Cortex of kidney (tissue), 1 donor: ENCODE measurements around the gene GLCCI1.
"Not testable (repeated sequence)": the region's sequence is repeated elsewhere in the genome, so short reads cannot be mapped to it uniquely, and the experiment has no call there.

Experiments
- DNase-seq: peaks from one replicate; lab custom pipeline; 2025; lab: John Stamatoyannopoulos, UW

The GLCCI1 gene

DNA sequence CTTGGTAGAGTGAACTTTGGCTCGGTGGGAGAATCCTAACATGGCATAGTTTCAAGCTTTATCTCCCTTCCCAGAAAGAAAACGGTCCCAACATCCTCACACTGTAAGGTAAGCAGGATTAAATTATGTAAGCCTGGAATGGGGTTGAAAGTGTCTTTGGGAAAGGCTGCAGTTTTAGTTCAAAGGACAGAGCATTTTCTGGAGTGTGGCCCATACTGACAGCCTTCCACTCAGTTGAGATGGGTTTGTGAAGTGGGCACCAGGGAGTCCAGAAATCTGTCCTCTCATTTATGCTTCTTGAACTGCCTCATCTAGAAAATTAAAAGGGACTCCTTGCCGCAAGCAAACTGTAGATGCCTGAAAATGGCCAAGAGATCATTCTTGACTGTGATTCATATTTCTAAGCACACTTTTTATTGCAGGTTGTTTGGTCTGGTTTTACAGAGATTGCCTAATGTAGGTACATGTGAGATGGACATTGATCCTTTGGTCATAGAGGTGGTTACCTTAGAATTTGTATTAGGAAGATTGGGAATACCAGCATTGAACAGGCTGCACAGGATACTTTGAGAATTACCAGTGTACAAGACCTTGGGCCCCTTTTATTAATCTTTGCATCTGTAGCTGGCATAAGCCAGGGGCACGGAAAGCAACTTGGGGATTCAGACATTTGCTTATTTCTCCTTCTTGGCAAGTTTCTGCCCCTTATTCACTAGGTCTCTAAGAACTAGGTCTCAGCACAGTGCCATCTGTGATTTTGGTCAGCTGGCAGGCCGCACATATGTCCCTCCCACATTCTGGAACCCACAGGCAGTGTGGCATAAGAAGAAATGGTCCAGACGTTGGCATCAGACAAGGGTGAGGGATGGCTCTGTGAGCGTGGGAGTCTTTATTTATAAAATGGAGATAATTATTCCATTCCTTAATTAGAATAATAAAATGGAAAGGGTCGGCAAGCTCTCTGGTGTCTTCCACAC lies 125.9 kb downstream of the GLCCI1 start:
- DNase-seq = no peak

DNA sequence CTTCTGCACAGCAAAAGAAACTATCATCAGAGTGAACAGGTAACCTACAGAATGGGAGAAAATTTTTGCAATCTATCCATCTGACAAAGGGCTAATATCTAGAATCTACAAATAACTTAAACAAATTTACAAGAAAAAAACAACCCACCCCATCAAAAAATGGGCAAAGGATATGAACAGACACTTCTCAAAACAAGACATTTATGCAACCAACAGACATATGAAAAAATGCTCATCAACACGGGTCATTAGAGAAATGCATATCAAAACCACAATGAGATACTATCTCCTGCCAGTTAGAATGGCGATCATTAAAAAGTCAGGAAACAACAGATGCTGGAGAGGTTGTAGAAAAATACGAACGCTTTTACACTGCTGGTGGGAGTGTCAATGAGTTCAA lies 132.7 kb downstream of the GLCCI1 start:
- DNase-seq = not testable (repeated sequence)

DNA sequence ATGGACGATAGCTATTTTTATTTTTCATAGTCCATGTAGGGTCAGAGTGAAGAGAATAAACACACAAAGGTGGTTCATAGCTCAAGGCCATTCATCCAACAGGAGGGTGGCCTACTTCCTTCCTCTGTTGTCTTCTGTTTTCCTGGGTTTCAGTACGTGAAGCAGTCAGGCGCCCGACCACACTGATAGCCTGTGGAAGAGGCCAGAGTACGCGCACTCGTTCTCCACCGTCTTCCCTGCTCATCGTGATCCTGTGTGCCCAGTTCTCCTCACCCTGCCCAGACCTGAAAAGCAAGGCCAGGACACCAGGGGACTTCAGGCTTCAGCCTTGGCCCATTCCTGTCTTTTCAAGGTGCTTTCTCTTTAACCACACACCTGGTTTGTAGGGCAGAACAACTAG lies 134.7 kb downstream of the GLCCI1 start:
- no peak for DNase-seq

DNA sequence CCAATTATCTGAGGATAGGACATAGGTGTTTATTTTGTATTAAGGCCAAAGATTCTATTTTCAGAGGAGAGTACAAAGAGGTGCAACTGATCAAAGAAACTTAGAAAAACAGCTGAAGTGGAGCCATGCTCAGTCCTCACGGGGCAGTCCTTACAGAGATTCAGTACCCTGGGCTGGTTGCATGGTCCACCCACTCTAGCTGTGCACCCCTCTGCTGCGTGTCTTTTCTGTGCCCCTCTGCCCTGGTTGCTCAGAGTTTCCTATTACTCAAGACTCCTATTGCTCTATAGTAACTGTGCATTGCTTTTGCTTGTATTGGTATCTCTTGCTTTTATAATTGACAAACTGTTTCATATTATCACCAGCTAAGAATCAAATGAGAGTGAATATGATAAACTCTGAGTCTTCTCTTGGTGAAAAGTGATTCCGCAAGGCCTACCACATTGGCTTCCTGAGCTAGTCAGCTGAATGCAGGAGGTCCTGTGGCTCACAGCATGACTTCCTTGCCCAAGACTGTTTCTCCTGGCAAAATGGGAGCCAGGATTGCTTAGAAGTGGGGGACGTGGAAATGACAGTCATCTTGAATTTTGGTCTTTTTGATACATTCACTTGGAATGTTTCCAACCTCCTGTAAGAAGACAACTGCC lies 137.0 kb downstream of the GLCCI1 start:
- DNase-seq = no peak

DNA sequence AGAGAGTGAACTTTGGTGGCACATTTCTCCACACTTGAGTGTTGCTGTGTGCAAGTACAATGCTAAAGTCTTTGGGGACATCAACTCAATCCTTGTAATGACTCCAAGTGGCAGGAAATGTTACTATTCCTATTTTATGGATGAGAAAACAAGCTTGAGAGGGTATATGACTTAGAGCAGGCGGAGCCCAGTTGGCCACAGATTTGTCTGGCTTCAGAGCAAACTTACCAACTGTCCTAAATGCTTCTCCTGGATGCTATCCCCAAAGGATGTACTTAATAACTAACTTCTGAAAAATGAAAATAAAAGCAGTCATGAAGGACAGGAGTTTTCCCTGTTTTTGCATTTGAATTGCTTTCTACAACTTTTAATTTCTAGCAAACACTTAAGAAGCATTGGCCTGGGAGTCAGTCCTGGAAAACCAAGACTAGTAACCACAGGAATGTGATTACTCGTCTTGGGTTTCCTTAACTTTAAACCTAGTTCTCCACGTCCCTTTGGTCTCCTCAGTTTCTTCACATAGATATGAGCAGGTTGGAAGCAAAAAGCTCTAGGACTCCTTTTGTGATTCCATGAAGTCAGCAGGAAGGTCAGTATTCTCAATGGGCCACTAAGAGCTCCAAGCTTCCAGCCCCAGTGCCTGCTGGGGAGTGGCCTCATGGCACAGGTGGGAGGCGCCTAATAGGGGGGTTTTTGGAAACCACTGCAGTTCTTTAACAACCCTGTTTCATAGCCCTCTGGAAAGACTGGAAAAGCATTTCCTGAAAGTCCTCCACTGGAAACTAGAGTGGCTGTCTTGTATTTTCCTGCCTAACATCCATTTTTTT lies 140.8 kb downstream of the GLCCI1 start:
- no peak for DNase-seq

DNA sequence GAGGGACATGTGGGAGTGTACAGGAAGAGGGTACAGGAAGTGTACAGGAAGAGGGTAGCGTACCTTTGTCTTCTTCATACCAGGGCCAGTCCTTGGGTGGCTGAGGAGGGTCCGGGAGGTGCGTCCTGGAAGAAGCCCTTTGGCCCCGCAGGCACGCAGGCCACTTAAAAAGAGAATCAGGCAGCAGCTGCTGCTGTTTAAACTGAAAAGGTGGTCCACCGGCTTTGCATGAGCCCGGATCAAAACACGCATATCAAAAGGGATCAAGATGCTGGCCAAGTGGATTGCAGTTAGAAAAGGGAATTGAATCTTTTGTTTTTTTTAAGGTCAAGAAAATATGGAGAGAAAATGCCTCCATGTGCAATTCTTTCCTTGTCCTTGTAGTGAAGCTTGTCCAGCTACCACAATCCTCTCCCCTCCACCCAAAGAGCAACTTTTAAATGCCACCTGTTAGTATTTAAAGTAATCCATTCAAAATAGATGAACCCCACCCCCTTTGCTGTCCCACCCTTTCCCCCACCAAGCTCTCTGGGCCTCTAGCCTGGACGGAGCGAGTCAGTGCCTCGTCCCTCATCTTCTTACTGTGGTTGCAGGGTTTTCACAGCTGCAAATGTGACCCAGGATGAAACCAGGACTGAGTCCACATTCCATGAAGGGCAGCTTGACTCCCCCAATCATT lies 142.8 kb downstream of the GLCCI1 start:
- no peak for DNase-seq

DNA sequence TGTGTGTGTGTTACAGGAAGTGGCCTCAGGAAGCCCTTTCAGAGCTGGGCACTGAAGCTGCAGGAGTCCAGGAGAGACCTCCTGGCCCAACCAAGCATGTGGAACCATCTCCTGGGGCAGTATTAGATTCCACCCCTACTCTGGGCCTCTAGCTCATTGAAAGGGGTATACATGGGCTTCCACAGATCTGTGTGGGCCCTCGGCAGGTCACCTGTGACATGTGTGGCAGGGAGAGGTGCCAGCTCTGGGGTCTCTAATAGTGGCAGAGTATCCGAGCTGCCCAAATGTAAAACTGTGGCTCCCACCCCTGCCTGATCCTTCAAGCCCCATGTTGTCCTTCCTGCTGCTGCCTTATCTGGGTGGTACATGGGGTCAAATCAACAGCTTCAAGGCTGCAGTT lies 144.1 kb downstream of the GLCCI1 start:
- DNase-seq = no peak

DNA sequence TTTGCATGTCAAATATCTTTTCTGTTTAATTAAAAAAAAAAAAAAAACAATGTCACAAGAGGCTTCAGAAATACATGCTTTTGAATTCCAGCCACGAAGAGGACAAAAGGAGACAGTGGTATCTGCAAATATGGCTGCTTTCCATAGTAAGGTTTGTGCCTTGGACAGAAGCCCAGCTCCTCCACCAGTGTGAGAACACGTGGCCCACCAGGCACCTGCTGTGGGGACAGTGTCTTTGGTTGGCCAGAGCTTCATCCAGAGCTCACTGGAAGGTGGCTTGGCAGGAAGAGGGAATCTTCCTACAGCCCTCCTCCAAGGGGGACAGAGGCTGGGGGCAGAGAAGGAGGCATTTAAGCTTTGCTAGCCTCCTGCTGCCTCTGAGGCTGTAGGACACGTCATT lies 144.6 kb downstream of the GLCCI1 start:
- DNase-seq = no peak

DNA sequence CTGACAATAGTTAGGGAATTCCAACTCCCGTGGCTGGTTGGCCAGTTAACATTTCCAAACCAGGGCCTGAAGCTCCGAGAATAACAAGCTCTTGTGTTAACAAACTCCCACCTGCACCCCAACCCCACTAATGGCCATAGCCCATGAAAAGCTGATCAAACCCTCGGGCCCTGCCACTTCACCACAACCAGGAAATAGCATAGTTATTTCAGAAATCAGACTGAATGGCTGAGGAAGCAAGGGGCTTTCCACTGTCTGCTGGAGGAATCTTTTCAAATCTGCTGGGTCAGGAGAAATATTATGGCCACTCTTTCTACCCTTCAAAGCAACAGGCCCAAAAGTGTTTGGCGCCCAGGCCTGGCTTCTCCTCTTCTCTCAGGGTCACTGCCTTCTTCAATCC lies 145.6 kb downstream of the GLCCI1 start:
- DNase-seq = no peak

DNA sequence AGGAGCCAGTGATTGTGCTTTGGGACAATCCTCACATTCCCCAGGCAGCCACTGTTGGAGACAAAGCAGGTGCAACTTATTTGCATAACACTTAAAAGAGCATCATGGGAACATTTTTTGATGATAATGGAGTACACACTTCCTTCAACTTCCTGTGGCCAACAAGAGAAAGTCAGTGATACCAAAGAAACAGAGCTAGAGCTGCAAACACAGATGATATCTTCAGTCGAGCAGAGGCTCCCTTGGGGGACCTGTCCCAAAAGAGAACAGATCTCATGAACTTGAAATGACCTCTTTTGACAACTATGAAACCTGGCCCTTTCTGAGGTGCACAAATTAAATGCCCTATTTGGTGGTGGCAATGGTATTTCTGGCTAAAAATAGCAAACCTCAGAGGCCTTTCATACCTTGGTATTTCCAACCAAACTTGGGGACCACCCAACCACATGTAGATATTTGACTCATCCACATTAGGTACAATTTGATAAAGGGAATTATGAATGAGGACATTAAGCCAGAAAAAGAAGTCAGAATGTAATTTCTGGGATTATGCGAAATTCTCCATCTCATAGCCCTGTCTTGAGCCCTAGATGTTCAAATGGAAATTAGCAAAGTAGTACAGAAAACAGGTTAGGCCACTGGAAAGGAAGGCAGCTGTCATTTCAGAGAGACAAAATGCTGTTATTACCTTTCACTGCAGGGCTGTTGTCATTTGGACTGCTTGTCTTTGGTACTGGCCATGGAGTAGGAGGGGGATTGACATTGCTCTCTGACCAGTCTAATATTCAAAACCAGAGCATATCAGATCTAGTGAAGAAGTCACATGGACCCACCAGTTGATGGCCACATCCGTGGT lies 147.2 kb downstream of the GLCCI1 start:
- no peak for DNase-seq

DNA sequence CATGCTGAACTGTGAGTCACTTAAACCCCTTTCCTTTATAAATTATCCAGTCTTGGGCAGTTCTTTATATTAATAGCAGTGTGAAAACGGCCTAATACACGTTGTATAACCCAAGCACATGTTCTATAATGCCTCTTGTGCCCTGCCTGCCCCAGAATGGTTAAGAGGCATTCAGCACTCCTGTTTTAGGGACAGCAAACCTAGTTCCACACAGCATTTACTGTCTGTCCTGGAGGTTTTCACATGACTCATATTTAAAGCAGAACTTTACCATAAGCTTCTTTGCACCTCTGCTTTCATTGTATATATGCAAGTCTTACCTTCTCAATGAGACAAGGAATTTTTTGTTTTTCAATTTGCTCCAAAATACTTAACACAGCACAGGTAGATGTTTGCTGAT lies 148.6 kb downstream of the GLCCI1 start:
- no peak for DNase-seq

DNA sequence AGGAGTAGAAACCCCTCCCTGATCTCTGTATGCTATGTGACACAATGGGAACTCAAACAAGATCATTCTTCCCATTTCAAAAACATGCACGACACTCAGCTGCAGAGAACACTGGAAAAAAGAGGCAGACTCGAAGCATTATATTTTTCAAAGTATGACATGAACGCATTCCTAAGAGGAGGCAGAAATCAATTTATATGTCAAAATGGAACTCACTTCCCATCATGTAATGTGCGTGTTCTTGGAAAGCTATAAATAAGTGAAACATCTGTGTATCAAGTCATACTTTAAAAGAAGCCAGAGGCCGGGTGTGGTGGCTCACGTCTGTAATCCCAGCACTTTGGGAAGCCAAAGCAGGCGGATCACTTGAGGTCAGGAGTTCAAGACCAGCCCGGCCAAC lies 150.7 kb downstream of the GLCCI1 start:
- DNase-seq = no peak

DNA sequence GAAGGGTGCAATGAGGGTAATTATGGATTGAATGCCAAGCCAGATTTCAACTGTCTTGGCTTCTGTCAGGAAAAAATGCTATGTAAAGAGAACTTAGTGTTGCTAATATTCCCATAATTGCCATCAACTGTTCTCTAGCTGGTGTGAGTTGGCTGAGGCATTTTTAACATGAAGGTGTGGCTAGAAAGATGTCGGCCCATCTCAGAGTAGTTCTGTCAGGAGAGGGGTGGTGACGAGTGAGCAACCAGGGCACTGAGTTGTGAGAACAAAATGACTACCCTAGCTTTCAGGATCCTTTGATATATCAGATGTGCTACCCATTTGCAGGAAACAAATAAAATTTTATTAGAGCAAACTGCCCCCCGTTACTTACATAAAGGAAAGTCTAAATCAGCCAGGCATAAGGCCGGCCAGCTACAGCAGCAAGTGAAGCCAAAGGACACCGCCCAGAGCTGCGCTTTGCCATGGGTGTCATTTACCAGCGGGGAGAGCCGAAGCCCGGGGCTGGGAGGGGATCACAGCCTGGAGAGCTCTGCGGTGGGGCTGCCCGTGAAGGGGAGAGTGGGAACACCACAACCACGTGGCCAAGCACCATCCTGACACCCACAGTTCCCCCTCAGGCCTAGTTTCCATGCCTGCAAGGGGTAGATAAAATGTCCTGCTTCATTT lies 151.9 kb downstream of the GLCCI1 start:
- no peak for DNase-seq

DNA sequence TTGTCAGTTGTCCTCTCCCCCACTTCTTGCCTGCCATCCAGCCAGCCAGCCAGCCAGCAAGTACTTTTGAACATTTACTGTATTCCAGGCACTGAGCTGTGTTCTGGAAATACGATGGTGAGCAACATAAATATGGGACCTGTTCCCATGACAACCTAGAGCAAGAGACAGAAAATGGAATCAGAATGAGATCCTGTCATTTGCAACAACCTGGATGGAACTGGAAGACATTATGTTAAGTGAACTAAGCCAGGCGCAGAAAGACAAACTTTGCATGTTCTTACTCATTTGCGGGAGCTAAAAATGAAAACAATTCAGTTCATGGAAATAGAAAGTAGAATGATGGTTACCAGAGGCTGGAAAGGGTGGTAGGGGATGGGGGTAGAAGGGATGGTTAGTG lies 152.6 kb downstream of the GLCCI1 start:
- DNase-seq = no peak

DNA sequence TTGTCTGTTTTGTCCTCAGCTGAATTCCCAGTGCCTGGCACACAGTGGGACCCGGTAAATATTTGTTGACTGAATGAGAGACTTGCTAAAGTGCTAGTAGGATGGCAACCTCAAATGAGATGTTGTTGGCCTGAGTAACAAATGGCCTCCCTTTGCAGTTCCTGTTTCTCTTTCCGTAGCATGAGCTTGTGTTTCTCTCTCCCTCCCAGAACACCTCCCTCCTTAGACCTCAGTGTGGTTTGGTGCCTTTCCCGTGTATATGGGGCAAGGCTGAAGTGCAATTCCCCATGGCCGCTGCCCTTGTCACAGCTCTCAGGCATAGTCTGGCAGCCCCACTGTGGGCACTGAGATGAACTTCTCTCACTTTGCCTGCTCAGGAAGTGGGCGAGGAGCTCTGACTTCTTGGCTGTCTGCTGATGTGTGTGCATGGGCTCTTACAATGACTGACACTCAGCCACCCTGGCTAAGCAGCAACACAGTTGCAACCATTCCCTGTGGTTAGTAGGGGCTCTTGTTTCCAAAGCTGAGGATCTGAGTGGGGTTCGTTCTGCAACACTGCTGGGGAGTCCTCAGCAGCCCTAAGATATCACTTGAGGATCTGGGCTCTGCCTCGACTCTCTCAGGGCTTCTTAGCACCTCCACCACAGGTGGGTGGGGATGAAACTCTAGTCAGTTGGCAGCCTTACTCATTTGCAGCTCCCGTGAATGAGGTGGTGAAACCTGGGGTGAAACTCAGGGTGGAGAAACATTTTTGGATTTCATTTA lies 157.3 kb downstream of the GLCCI1 start:
- DNase-seq = no peak

DNA sequence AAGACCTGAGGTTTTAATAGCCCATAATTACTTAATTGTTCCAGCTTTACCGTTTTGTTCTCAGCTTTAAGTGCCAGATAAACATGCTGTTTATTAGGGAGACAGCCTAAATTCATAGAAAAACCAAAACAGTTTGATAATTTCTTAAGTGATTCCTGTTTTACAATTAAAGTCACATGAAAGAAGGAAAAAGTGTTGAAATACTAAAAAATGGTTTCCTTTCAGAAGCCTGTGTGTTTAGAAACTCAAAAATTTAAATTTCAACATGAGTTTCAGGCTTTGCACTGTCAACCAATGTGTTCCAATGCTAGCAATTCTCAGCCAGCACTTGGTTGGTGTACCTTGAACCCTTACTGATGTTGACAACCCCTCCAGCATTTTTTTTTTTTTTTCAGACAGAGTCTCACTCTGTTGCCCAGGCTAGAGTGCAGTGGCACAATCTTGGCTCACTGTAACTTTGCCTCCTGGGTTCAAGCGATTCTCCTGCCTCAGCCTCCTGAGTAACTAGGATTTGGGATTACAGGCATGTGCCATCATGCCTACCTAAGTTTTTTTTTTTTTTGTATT lies 158.1 kb downstream of the GLCCI1 start:
- no peak for DNase-seq

DNA sequence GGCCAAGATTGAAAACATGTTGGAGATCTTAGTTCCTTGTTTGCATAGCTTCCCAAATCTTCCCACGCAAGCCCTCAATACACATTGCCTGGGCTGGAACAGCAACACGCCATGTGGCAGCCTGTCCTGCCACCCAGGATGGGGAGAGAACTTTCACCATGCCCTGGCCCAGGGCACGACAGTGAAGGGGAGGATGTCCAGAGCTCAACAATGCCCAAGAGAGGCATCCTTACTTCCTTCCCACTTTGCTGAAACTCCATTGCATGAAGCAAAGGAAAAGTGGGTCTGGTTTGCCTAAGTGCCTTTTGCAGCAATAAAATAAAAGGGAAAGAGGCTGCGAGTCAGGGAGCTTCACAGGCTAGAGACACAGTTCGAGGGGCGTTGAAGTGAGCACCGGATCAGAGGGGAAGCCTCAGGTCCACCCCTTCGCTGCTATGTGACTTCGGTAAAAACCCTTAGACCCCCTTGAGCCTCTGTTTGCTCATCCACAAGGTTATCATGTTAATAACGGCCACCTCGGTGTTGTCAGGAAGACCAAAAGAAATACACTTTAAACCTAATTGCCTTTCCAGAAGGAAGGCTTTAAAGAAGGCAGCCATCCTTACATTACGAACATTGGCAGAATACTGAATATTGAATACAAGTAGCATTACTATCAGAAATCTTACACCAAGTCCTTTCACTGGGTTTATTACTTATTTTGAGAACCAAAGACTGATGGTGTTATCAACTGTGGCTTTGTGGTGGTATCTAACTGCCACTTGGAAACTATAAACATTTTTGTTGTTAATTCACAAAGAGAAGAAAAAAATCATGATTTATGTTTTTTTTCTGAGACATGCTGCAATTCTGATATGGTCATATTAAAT lies 160.1 kb downstream of the GLCCI1 start:
- DNase-seq = no peak

DNA sequence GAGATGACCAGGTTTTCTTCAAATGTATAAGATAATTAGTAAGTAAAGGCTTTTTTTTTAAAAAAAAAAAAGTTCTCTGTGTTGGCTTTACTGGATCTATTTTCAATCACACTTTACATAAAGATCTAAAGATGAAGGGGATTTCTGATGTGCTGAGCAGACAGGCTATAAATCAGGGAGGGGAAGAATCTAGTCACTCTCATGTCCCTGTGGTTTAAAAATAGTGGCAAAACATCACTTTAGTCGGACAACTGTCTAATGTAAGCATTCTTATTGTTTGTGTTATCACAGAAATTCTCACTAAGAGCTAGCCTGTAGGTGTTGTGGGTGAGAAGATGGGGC lies 160.7 kb downstream of the GLCCI1 start:
- no peak for DNase-seq
